ENCODE results near the gene SESTD1.

Gene SESTD1

DNA sequence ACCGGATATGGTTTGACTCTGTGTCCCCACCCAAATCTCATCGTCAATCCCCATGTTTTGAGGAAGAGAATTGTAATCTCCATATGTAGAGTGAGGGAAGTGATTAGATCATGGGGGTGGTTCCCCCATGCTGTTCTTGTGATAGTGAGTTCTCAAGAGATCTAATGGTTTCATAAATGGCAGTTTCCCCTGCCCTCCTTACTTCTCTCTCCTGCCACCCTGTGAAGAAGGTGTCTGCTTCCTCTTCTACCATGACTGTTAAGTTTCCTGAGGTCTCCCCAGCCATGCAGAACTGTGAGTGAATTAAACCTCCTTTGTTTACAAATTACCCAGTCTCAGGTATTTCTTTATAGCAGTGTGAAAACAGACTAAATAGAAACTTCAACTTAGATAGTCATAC lies 69.5 kb downstream of the SESTD1 start:
- FAIRE-seq = no peak
- DNase-seq (ENCODE audit: insufficient read length, low spot score) = no peak

DNA sequence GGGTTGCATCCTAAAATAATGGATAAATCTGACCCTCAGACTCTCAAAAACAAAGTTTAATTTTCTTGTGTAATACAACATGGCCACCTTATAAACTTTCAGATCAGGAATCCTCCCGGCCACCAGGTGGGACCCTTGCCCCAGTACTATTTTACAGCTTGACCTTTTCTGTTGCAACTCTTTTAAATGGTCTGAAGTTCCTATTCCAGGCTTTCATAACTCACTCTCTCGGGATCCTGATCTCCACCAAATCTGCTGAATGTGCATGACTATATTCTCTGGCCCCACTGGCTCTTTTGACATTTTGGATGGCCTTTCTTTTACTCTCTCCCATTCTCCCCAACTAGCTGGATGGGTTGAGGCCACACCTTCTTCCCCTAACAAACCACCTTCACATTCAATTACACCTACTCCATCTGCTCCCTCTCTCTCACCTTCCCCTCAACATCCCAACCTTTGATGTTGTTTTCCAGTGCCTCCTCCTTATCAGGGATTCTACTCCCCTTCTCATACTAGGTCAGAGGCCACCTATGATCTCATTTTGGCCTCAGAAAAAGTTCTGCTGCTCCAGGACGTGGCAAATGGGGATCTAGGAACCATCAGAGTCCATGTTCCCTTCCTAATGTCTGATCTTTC lies 70.8 kb downstream of the SESTD1 start:
- FAIRE-seq (no peak), DNase-seq (ENCODE audit: insufficient read length, low spot score) (no peak)

- FAIRE-seq = no peak
- DNase-seq (ENCODE audit: insufficient read length, low spot score) = no peak
Observed at GRCh38 chr2:179191110-179191509, 73.5 kb downstream of the SESTD1 start.

GRCh38 chr2:179186126-179186525 lies 78.5 kb downstream of the SESTD1 start:
- DNase-seq (ENCODE audit: insufficient read length, low spot score) (no peak), FAIRE-seq (no peak)

DNA sequence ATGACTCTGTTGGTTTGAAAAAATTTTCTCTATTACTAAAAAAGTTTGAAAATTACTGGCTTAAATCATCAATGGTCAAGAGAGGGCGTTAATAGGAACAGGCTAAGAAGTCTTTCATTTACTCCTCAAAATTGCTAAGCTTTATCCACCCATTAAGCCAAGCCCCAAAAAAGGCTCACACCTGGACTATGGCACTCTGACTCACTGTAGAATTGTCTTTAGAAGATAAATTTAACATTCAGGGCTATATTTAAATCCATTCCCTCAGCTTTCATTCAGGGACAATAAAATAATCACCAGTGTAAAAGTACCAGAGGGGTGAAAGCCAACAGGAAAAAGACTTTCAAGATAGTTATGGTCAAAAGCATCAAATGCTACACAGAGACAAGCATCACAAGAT lies 80.0 kb downstream of the SESTD1 start:
- DNase-seq (ENCODE audit: insufficient read length, low spot score) = no peak
- FAIRE-seq = no peak

DNA sequence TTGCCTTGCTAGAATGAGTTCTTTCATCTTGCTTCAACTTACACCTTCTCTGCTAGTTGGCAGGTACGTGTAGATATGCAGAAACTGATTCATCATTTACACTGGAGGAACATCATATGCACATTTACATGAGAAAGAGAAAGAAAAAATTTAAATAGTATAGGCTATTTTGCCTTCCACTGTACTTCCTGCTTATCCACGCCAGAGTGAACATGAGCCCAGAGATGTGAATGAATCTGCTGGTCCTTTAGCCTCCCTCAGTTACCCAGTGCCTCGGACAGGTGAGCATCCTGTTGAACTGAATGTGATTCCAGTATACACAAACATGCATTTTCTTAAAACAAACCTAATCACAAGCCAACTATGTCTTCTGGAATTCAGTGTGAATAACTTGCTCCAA lies 83.6 kb downstream of the SESTD1 start:
- DNase-seq (ENCODE audit: insufficient read length, low spot score) (peak; percentile 7), FAIRE-seq (peak; percentile 71)

DNA sequence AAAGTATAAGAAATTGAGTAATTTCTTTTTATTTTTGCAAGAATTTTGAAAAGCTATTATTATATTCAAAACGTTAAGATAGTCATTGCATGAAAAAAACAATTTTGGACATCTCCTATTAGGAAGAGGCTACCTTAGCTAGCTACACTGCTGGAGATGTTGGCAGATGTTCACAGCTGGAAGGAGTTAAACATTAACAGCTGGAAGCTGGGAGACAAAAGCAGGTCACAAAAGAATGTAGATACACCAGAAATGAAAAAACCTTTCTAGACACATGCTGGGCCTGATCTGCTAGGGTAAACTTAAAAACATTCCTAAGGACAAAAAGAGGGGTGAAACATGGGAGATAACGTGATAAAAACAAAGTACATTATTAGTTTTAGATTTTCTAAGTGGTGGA lies 84.4 kb downstream of the SESTD1 start:
- FAIRE-seq = peak; percentile 72
- no peak for DNase-seq (ENCODE audit: insufficient read length, low spot score)

GRCh38 chr2:179179719-179180118 lies 84.9 kb downstream of the SESTD1 start:
- FAIRE-seq = peak; percentile 51

GRCh38 chr2:179177694-179178093 lies 86.9 kb downstream of the SESTD1 start:
- peak; percentile 4 for FAIRE-seq
- no peak for DNase-seq (ENCODE audit: insufficient read length, low spot score)

More at GRCh38 chr2:179179719-179180118, 84.9 kb downstream of the SESTD1 start:
- no peak for DNase-seq (ENCODE audit: insufficient read length, low spot score)

DNA sequence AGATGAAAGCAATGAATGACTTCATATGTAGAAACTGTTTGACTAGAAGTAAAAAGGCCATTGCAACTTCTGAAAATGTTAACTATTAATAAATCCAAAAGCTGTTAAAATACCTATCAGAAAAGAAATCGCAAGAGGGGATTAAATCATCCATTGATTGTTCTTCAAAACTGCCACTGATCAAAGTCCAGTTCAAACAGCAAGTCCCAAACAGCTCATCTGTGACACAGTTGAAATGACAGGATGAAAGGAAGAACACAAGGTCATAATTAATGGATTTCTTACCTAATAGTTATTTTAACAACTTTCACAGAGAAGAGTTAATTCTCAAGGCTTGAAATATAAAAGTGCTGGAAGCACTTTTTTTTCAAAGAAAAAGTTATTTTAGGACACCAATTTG lies 90.4 kb downstream of the SESTD1 start:
- no peak for DNase-seq (ENCODE audit: insufficient read length, low spot score)
- FAIRE-seq = no peak

- FAIRE-seq (no peak), DNase-seq (ENCODE audit: insufficient read length, low spot score) (no peak)
Observed at GRCh38 chr2:179172894-179173293, 91.7 kb downstream of the SESTD1 start.

DNA sequence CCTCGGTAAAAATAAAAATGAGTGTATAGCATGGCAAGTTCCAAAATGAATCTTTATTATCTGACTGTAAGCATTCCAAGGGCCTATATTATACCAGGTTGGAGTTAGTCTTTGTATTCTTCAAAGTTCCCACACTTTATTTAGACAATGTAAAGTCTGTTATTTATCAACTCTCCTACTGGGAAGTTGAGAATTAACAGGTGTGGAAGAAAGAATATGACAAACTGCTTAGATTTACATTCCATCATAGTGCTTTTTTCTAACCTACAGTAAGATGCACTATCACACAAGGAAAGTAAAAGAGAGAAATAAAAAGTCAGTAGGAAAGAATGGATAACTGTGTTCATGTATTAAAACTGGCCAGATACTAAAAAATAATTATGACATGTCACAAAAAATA lies 93.3 kb downstream of the SESTD1 start:
- DNase-seq (ENCODE audit: insufficient read length, low spot score) = no peak
- no peak for FAIRE-seq

GRCh38 chr2:179170901-179171300 lies 93.7 kb downstream of the SESTD1 start:
- DNase-seq (ENCODE audit: insufficient read length, low spot score) (no peak), FAIRE-seq (peak; percentile 45)

DNA sequence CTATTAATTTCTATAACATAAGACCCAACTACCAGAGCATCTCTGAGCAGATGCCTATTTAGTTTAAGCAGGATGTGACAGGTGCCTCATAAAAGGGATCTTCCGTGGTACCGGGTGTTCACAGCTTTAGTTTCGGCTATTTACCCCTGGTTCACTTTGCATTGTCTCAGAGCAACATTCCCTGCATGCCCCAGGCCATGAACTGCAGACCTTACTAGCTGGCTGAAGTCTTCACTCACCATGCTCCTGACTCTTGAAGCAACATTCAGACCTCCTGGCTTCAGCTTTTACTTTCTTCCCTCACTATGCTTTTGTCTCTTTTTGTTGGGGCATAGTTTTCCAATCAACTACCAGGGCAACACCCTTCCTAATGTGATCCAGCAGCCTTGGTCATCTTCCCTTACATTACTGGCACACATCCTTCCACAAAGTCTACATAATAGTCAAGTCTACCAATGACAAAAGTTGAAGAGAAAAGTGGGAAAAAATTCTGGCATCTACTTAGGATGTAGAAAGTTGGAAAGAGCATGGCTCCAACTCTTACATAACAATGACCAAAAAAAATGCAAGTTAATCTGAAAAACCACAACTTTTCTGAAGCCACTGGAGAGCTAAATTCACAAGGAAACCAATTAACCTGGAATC lies 99.2 kb downstream of the SESTD1 start:
- DNase-seq (ENCODE audit: insufficient read length, low spot score) (no peak), FAIRE-seq (no peak)

DNA sequence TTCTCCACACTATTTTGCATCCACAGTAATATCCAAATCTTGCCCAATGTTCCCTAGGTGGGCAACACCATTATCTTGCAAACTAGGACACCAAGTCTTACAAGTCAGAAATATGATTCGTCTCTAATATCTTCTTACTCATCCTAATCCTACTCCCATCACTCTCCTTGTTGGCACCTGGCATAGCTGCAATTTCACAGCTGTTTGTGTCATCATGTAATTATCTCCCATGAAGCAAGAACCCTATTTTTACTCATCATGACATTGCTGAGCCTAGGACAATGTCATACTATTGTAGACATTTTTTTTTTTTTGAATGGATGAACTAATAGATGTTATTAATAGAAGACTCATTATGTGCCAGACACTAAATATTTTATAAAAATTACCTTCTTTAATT lies 123.4 kb downstream of the SESTD1 start:
- DNase-seq (ENCODE audit: insufficient read length, low spot score) (no peak), FAIRE-seq (no peak)

- FAIRE-seq (no peak), DNase-seq (ENCODE audit: insufficient read length, low spot score) (no peak)
Observed at GRCh38 chr2:179140571-179140970, 124.1 kb downstream of the SESTD1 start.

- no peak for FAIRE-seq
Observed at GRCh38 chr2:179139506-179139905, 125.1 kb downstream of the SESTD1 start.

DNA sequence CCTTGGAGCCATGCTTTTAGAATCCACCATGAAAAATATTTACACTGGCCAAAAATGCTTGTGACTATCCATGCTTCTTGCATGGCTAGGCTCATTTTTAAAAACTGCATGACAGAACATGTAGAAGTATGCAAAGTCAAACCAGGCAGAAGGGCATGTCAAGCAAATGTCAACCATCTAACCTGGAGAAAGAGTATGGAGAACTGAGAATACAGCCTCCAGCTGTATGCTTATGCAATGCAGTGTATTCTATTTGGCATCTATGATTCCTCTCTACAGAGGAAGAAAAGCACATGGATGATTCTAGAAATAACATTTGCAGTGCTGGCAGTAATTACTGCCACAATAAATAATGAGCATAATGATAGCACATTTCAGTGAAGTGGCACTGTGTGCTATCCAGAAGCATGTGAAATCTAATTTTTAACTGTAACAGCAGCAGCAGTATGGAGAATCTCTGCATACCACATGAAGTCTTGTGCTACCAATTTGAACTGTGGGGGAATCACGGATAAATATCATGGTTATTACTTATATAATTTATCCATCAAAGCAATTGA lies 127.4 kb downstream of the SESTD1 start:
- DNase-seq (ENCODE audit: insufficient read length, low spot score) = no peak
- no peak for FAIRE-seq

More at GRCh38 chr2:179139506-179139905, 125.1 kb downstream of the SESTD1 start:
- DNase-seq (ENCODE audit: insufficient read length, low spot score) = no peak

GRCh38 chr2:179133016-179133415 lies 131.6 kb downstream of the SESTD1 start:
- DNase-seq (ENCODE audit: insufficient read length, low spot score) = no peak
- FAIRE-seq = no peak

- no peak for DNase-seq (ENCODE audit: insufficient read length, low spot score)
- no peak for FAIRE-seq
Observed at GRCh38 chr2:179132076-179132475, 132.6 kb downstream of the SESTD1 start.

GRCh38 chr2:179130560-179130959 lies 134.1 kb downstream of the SESTD1 start:
- DNase-seq (ENCODE audit: insufficient read length, low spot score) (no peak), FAIRE-seq (no peak)

- DNase-seq (ENCODE audit: insufficient read length, low spot score) = peak; percentile 9
- FAIRE-seq = peak; percentile 90
Observed at GRCh38 chr2:179129574-179130238, 134.9 kb downstream of the SESTD1 start.
